ENCODE measurements around the gene MACROD2. TPM values are rescaled to one million over a fixed set of nuclear protein-coding genes. Genes with fewer than 3 reads are reported as not detected.

MACROD2 gene
- total and polyA plus RNA-seq, 4 donors = 0.66 to 10.5 (median 3.3) TPM

DNA sequence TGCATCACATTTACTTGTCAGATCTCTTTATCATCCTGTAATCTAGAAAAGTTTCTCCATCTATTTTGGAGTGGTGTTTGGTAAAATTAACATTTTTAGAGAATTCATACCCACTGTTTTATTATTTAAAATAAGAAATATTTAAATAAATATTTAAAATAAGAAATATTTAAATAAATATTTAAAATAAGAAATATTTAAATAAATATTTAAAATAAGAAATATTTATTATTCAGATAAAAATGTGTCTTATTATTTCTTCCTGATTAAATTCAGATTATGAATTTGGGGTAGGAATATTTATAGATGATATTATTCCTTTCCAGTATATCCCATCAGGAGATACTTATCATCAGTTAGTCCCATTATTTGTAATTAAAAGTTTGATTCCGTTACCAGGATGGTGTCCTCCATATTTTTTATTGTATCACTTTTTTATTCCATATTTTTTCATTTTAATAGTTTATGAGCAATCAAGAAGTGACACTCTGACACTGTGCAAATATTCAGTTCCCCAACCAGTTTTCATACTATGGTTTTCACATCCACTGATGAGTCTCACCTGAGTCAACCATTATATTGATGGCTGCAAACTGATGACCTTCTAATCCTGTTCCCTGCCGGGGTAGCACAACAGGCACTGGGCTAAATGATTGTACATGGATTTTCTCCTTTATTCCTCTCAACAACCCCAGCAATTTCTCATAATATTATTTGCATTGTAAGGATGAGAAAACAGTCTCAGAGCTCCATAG lies 1555.0 kb downstream of the MACROD2 start (continued):
- TF ChIP-seq, protein P1, sequence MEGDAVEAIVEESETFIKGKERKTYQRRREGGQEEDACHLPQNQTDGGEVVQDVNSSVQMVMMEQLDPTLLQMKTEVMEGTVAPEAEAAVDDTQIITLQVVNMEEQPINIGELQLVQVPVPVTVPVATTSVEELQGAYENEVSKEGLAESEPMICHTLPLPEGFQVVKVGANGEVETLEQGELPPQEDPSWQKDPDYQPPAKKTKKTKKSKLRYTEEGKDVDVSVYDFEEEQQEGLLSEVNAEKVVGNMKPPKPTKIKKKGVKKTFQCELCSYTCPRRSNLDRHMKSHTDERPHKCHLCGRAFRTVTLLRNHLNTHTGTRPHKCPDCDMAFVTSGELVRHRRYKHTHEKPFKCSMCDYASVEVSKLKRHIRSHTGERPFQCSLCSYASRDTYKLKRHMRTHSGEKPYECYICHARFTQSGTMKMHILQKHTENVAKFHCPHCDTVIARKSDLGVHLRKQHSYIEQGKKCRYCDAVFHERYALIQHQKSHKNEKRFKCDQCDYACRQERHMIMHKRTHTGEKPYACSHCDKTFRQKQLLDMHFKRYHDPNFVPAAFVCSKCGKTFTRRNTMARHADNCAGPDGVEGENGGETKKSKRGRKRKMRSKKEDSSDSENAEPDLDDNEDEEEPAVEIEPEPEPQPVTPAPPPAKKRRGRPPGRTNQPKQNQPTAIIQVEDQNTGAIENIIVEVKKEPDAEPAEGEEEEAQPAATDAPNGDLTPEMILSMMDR (IDR thresholded peaks at IDR 0.05; ENCODE audit: low read depth, low read length, missing input control) = no peak
- TF ChIP-seq TAF1 (conservative IDR thresholded peaks at IDR 0.05) (no peak), NR2F2 (IDR thresholded peaks at IDR 0.05) (no peak)
- TF ChIP-seq, protein P2, sequence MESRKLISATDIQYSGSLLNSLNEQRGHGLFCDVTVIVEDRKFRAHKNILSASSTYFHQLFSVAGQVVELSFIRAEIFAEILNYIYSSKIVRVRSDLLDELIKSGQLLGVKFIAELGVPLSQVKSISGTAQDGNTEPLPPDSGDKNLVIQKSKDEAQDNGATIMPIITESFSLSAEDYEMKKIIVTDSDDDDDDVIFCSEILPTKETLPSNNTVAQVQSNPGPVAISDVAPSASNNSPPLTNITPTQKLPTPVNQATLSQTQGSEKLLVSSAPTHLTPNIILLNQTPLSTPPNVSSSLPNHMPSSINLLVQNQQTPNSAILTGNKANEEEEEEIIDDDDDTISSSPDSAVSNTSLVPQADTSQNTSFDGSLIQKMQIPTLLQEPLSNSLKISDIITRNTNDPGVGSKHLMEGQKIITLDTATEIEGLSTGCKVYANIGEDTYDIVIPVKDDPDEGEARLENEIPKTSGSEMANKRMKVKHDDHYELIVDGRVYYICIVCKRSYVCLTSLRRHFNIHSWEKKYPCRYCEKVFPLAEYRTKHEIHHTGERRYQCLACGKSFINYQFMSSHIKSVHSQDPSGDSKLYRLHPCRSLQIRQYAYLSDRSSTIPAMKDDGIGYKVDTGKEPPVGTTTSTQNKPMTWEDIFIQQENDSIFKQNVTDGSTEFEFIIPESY (IDR thresholded peaks at IDR 0.05) = no peak
- TF ChIP-seq, protein P3, sequence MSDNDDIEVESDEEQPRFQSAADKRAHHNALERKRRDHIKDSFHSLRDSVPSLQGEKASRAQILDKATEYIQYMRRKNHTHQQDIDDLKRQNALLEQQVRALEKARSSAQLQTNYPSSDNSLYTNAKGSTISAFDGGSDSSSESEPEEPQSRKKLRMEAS (IDR thresholded peaks at IDR 0.05) = no peak

DNA sequence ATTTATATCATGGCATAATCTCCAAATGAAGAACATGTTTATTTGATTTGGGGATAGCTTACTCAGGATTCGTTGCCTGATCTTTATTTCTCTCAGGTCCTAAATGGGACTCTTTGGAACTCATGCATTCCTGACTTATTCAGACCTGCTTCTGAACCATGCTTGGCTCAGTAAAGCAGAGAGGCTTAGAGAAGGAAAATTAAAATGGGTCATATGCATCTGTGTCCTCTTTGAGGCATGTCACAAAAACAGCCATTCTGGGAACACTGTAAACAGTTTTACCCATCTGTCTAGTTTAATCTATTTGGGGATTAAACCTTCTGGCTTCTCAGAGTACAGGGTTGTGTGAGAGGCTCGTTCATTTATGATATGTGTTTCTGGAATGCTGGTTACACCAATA lies 1560.6 kb downstream of the MACROD2 start:
- DNase-seq (ENCODE audit: low spot score) = no peak
- H3K27me3 ChIP-seq (ENCODE audit: control insufficient read depth in 4 of 4, insufficient read depth in 4 of 4, low read length in 3 of 4) = no peaks in the 10 kb centered on the region
- 48% methylated on average over 2 of the region's 2 CpGs for WGBS
- TF ChIP-seq FOXA1 (IDR thresholded peaks at IDR 0.05) (no peak), EGR1 (IDR thresholded peaks at IDR 0.05; ENCODE audit: low read depth in 2 of 2) (no peak), GABPA (IDR thresholded peaks at IDR 0.05 in 1 of 2, conservative IDR thresholded peaks at IDR 0.05 in 1 of 2) (no peak), RXRA (IDR thresholded peaks at IDR 0.05) (no peak), RAD21 (IDR thresholded peaks at IDR 0.05) (no peak), TAF1 (conservative IDR thresholded peaks at IDR 0.05) (no peak), NR2F2 (IDR thresholded peaks at IDR 0.05) (no peak), JUND (IDR thresholded peaks at IDR 0.05) (no peak), HNF4A (conservative IDR thresholded peaks at IDR 0.05) (no peak), HNF4G (IDR thresholded peaks at IDR 0.05) (no peak), YY1 (IDR thresholded peaks at IDR 0.05) (no peak)
- TF ChIP-seq, protein P4, sequence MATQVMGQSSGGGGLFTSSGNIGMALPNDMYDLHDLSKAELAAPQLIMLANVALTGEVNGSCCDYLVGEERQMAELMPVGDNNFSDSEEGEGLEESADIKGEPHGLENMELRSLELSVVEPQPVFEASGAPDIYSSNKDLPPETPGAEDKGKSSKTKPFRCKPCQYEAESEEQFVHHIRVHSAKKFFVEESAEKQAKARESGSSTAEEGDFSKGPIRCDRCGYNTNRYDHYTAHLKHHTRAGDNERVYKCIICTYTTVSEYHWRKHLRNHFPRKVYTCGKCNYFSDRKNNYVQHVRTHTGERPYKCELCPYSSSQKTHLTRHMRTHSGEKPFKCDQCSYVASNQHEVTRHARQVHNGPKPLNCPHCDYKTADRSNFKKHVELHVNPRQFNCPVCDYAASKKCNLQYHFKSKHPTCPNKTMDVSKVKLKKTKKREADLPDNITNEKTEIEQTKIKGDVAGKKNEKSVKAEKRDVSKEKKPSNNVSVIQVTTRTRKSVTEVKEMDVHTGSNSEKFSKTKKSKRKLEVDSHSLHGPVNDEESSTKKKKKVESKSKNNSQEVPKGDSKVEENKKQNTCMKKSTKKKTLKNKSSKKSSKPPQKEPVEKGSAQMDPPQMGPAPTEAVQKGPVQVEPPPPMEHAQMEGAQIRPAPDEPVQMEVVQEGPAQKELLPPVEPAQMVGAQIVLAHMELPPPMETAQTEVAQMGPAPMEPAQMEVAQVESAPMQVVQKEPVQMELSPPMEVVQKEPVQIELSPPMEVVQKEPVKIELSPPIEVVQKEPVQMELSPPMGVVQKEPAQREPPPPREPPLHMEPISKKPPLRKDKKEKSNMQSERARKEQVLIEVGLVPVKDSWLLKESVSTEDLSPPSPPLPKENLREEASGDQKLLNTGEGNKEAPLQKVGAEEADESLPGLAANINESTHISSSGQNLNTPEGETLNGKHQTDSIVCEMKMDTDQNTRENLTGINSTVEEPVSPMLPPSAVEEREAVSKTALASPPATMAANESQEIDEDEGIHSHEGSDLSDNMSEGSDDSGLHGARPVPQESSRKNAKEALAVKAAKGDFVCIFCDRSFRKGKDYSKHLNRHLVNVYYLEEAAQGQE (IDR thresholded peaks at IDR 0.05) = no peak
- TF ChIP-seq, protein P2 (IDR thresholded peaks at IDR 0.05) = no peak
- TF ChIP-seq, protein P3 (IDR thresholded peaks at IDR 0.05) = no peak
- TF ChIP-seq, protein P5, sequence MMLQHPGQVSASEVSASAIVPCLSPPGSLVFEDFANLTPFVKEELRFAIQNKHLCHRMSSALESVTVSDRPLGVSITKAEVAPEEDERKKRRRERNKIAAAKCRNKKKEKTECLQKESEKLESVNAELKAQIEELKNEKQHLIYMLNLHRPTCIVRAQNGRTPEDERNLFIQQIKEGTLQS (IDR thresholded peaks at IDR 0.05) = no peak
- TF ChIP-seq, protein P1 (IDR thresholded peaks at IDR 0.05; ENCODE audit: low read depth, low read length, missing input control) = no peak
- no peak overlapping the region for H3K27ac ChIP-seq (ENCODE audit: low read depth in 1 of 2, low read length in 2 of 2)
- no peaks in the 10 kb centered on the region for H3K4me1 ChIP-seq (ENCODE audit: control insufficient read depth in 4 of 4, insufficient read depth in 4 of 4, low read length in 3 of 4)
- H3K9me3 ChIP-seq (ENCODE audit: control insufficient read depth in 4 of 4, low read length in 3 of 4) = peaks cover 10 to 31% (median 14%) of the 10 kb centered on the region in 4 donors
- no peaks in the 10 kb centered on the region for H3K36me3 ChIP-seq (ENCODE audit: control insufficient read depth in 4 of 4, insufficient read depth in 3 of 4, low read depth in 1 of 4, low read length in 3 of 4)
- H3K9ac ChIP-seq (ENCODE audit: low read depth in 1 of 2, low read length in 2 of 2) = no peak overlapping the region
- no peak overlapping the region for H3K4me3 ChIP-seq (ENCODE audit: low read depth in 1 of 3, low read length in 3 of 3)

Data from liver (tissue), 9 donors.